ENCODE results near the gene ZFP3.
"Not testable (repeated sequence)": the region's sequence is repeated elsewhere in the genome, so short reads cannot be mapped to it uniquely, and the experiment has no call there.

ZFP3 gene

DNA sequence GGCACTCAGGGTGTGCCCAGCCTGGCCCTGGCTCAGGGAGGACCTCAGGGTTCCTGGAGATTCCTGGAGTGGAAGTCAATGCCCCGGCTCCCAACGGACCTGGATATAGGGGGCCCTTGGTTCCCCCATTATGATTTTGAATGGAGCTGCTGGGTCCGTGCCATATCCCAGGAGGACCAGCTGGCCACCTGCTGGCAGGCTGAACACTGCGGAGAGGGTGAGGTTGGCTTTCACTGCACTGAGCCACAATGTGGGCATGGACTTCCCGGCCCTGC, 61.1 kb downstream of the ZFP3 start:
- DNase-seq = no peak

DNA sequence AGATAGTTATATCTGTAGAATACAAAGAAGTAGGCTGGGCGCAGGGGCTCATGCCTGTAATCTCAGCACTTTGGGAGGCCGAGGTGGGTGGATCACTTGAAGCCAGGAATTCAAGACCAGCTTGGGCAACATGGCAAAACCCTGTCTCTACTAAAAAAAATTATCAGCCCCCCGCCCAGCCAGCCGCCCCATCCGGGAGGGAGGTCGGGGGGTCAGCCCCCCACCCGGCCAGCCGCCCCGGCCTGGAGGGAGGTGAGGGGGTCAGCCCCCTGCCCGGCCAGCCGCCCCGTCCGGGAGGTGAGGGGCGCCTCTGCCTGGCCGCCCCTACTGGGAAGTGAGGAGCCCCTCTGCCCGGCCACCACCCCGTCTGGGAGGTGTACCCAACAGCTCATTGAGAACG, 64.6 kb downstream of the ZFP3 start:
- DNase-seq = not testable (repeated sequence)

All from DMS79 treated with DMSO at 0.1 percent for 48 hours (cell line).